HEK293 (cell line): Measurements from ENCODE around the gene THBS1.

Source experiments
- CTCF ChIA-PET: fragments of 350-600 bp; formaldehyde crosslinking; extraction: SDS; loops from one replicate; lab custom pipeline; 2021; ENCODE audit warnings: antibody characterized with exemption; lab: Yijun Ruan, JAX
- POLR2A ChIA-PET: fragments of 300-600 bp; formaldehyde crosslinking; extraction: SDS; loops from one replicate; lab custom pipeline; 2020; ENCODE audit warnings: antibody characterized with exemption, inconsistent platforms; lab: Yijun Ruan, JAX
- H3K27ac ChIP-seq: fragments of 200-500 bp; sonication (Bioruptor generic); 2 replicates; pipeline ENCODE4 v1.5.1; 2014; ENCODE audit warnings: low read depth, low read length, control low read depth, inconsistent platforms; ENCODE audit errors: extremely low read depth
- H3K36me3 ChIP-seq, 2 experiments: fragments of 200-500 bp in 1 of 2; sonication (Bioruptor generic) in 1 of 2; 1 replicate in 1 of 2; 2 replicates in 1 of 2; pipeline ENCODE4 v1.5.1; 2014 to 2017; ENCODE audit warnings: inconsistent platforms in 2 of 2, low read length in 2 of 2; ENCODE audit not compliant: control insufficient read depth in 2 of 2, insufficient read depth in 1 of 2
- H3K4me1 ChIP-seq: fragments of 200-500 bp; sonication (Bioruptor generic); 2 replicates; pipeline ENCODE4 v1.5.1; 2014; ENCODE audit warnings: mild to moderate bottlenecking, low read length, inconsistent platforms; ENCODE audit not compliant: control insufficient read depth, insufficient read depth
- H3K4me3 ChIP-seq: 2 replicates; pipeline ENCODE4 v1.5.1; 2011; ENCODE audit warnings: low read depth, mild to moderate bottlenecking, control low read depth, low read length, moderate library complexity
- H3K9me3 ChIP-seq: fragments of 200-500 bp; sonication (Bioruptor generic); 2 replicates; pipeline ENCODE4 v1.5.1; 2014; ENCODE audit warnings: low read depth, low read length, inconsistent platforms; ENCODE audit not compliant: control insufficient read depth, insufficient read depth
- ATF2 ChIP-seq: fragments of 450-650 bp; formaldehyde crosslinking; IDR thresholded peaks from 2 replicates; pipeline ENCODE4 v1.5.1; 2016; ENCODE audit warnings: missing biosample characterization, missing genetic modification characterization, low read depth
- BCL11A ChIP-seq: fragments of 450-650 bp; formaldehyde crosslinking; IDR thresholded peaks from 2 replicates; pipeline ENCODE4 v1.5.1; 2016; ENCODE audit warnings: low read depth, missing biosample characterization, missing genetic modification characterization
- BCL11B ChIP-seq: fragments of 450-650 bp; formaldehyde crosslinking; IDR thresholded peaks from 2 replicates; pipeline ENCODE4 v1.5.1; 2016; ENCODE audit warnings: low read depth, missing biosample characterization, missing genetic modification characterization
- KLF16 ChIP-seq: fragments of 450-650 bp; formaldehyde crosslinking; IDR thresholded peaks from 2 replicates; pipeline ENCODE4 v1.5.1; 2017; ENCODE audit warnings: missing biosample characterization, missing genetic modification characterization
- KLF8 ChIP-seq: fragments of 450-650 bp; formaldehyde crosslinking; IDR thresholded peaks from 2 replicates; pipeline ENCODE4 v1.5.1; 2016; ENCODE audit warnings: missing biosample characterization, missing genetic modification characterization
- PRDM4 ChIP-seq: fragments of 450-650 bp; formaldehyde crosslinking; IDR thresholded peaks from 2 replicates; pipeline ENCODE4 v1.5.1; 2017; ENCODE audit warnings: missing biosample characterization, missing genetic modification characterization
- SP3 ChIP-seq: fragments of 450-650 bp; formaldehyde crosslinking; IDR thresholded peaks from 2 replicates; pipeline ENCODE4 v1.5.1; 2016; ENCODE audit warnings: missing biosample characterization, missing genetic modification characterization
- ZBTB1 ChIP-seq: fragments of 450-650 bp; formaldehyde crosslinking; IDR thresholded peaks from 2 replicates; pipeline ENCODE4 v1.5.1; 2016; ENCODE audit warnings: missing biosample characterization, missing genetic modification characterization
- ZBTB17 ChIP-seq: fragments of 450-650 bp; formaldehyde crosslinking; IDR thresholded peaks from 2 replicates; pipeline ENCODE4 v1.5.1; 2016; ENCODE audit warnings: missing biosample characterization, missing genetic modification characterization
- ZFP41 ChIP-seq: fragments of 450-650 bp; formaldehyde crosslinking; IDR thresholded peaks from 2 replicates; pipeline ENCODE4 v1.5.1; 2016; ENCODE audit warnings: missing biosample characterization, missing genetic modification characterization, borderline replicate concordance
- ZIC2 ChIP-seq: fragments of 450-650 bp; formaldehyde crosslinking; IDR thresholded peaks from 2 replicates; pipeline ENCODE4 v1.5.1; 2016; ENCODE audit warnings: missing biosample characterization, missing genetic modification characterization
- ZNF10 ChIP-seq: fragments of 450-650 bp; formaldehyde crosslinking; IDR thresholded peaks from 2 replicates; pipeline ENCODE4 v1.5.1; 2017; ENCODE audit warnings: missing biosample characterization, missing genetic modification characterization
- ZNF114 ChIP-seq: fragments of 450-650 bp; formaldehyde crosslinking; IDR thresholded peaks from 2 replicates; pipeline ENCODE4 v1.5.0; 2017; ENCODE audit warnings: missing biosample characterization, missing genetic modification characterization
- ZNF366 ChIP-seq: fragments of 450-650 bp; formaldehyde crosslinking; conservative IDR thresholded peaks from 2 replicates; pipeline ENCODE4 v1.5.1; 2016; ENCODE audit warnings: missing biosample characterization, missing genetic modification characterization
- ZNF391 ChIP-seq: fragments of 450-650 bp; formaldehyde crosslinking; IDR thresholded peaks from 2 replicates; pipeline ENCODE4 v1.5.1; 2016; ENCODE audit warnings: low read depth, missing biosample characterization, missing genetic modification characterization, borderline replicate concordance
- ZNF394 ChIP-seq: fragments of 450-650 bp; formaldehyde crosslinking; IDR thresholded peaks from 2 replicates; pipeline ENCODE4 v1.5.1; 2016; ENCODE audit warnings: missing biosample characterization, missing genetic modification characterization, mild to moderate bottlenecking, moderate library complexity, borderline replicate concordance
- ZNF423 ChIP-seq: fragments of 450-650 bp; formaldehyde crosslinking; IDR thresholded peaks from 2 replicates; pipeline ENCODE4 v1.5.1; 2016; ENCODE audit warnings: missing biosample characterization, missing genetic modification characterization
- ZNF433 ChIP-seq: fragments of 450-650 bp; formaldehyde crosslinking; IDR thresholded peaks from 2 replicates; pipeline ENCODE4 v1.5.1; 2016; ENCODE audit warnings: missing biosample characterization, missing genetic modification characterization, low read depth
- ZNF626 ChIP-seq: fragments of 450-650 bp; sonication (Bioruptor Pico); formaldehyde crosslinking; IDR thresholded peaks from 2 replicates; pipeline ENCODE4 v1.5.1; 2018; ENCODE audit warnings: missing biosample characterization, missing genetic modification characterization, inconsistent platforms
- ZNF692 ChIP-seq: fragments of 450-650 bp; formaldehyde crosslinking; IDR thresholded peaks from 2 replicates; pipeline ENCODE4 v1.5.1; 2016; ENCODE audit warnings: missing biosample characterization, missing genetic modification characterization
- ZNF707 ChIP-seq: fragments of 450-650 bp; formaldehyde crosslinking; IDR thresholded peaks from 2 replicates; pipeline ENCODE4 v1.5.1; 2016; ENCODE audit warnings: missing biosample characterization, missing genetic modification characterization
- ZNF830 ChIP-seq: fragments of 450-650 bp; IDR thresholded peaks from 2 replicates; pipeline ENCODE4 v1.5.0; 2018; ENCODE audit warnings: missing biosample characterization, missing genetic modification characterization, low read depth, mild to moderate bottlenecking, moderate library complexity
- ZNF843 ChIP-seq: fragments of 450-650 bp; formaldehyde crosslinking; IDR thresholded peaks from 2 replicates; pipeline ENCODE4 v1.5.1; 2016; ENCODE audit warnings: missing biosample characterization, missing genetic modification characterization
- ZXDB ChIP-seq: fragments of 450-650 bp; formaldehyde crosslinking; IDR thresholded peaks from 2 replicates; pipeline ENCODE4 v1.5.1; 2016; ENCODE audit warnings: missing biosample characterization, missing genetic modification characterization
- TF ChIP-seq, protein P1 (sequence below): fragments of 450-650 bp; formaldehyde crosslinking; IDR thresholded peaks from 2 replicates; pipeline ENCODE4 v1.5.1; 2017; ENCODE audit warnings: missing biosample characterization, missing genetic modification characterization
- TF ChIP-seq, protein P2 (sequence below): fragments of 450-650 bp; formaldehyde crosslinking; IDR thresholded peaks from 2 replicates; pipeline ENCODE4; 2016; ENCODE audit warnings: missing biosample characterization, missing genetic modification characterization
- TF ChIP-seq, protein P3 (sequence below): fragments of 450-650 bp; formaldehyde crosslinking; IDR thresholded peaks from 2 replicates; pipeline ENCODE4 v1.5.1; 2016; ENCODE audit warnings: missing biosample characterization, missing genetic modification characterization

The THBS1 gene

GRCh38 chr15:39579487-39580116 lies 1.3 kb upstream of the THBS1 start (continued):
- 0 out of 2 replicates have a peak, but pooled peaks have one; percentile 32 for TF ChIP-seq PRDM4 (tag by site-specific recombination)
- TF ChIP-seq ZNF10 (tag by site-specific recombination), result no peak
- TF ChIP-seq ZNF433, result no peak
- TF ChIP-seq ZNF394 (tag by site-specific recombination), result no peak
- peak; percentile 61 for TF ChIP-seq ZXDB (tag by site-specific recombination)
- TF ChIP-seq, protein P1, sequence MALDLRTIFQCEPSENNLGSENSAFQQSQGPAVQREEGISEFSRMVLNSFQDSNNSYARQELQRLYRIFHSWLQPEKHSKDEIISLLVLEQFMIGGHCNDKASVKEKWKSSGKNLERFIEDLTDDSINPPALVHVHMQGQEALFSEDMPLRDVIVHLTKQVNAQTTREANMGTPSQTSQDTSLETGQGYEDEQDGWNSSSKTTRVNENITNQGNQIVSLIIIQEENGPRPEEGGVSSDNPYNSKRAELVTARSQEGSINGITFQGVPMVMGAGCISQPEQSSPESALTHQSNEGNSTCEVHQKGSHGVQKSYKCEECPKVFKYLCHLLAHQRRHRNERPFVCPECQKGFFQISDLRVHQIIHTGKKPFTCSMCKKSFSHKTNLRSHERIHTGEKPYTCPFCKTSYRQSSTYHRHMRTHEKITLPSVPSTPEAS (tag by site-specific recombination), result peak; percentile 80
- peak; percentile 40; the same call in 1 of the 2 replicates for TF ChIP-seq ZNF366 (tag by site-specific recombination)
- TF ChIP-seq SP3, result no peak
- no peak for TF ChIP-seq ZNF707 (tag by site-specific recombination)
- no peak for TF ChIP-seq ZNF423 (tag by site-specific recombination)
- TF ChIP-seq ZIC2, result peak; percentile 80
- no peak for TF ChIP-seq ZBTB1 (tag by site-specific recombination)

DNA sequence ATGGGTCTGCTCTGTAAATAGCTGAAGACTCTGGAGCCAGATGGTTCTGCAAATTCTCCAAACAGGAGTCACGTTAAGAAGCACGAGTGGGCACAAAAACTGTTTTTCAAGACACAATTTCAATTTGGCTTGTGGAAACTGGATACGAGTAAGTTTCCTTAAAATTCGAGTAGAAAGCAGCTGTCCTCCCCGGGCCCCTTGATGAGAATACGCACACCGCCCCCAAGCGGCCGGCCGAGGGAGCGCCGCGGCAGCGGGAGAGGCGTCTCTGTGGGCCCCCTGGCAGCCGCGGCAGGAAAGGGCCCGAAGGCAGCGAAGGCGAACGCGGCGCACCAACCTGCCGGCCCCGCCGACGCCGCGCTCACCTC lies 778 bp upstream of the THBS1 start:
- POLR2A ChIA-PET, result interaction anchor here (1.1 to 3.6 kb wide), 7 partner anchors 139 to 408 kb away, joined by 3 to 18 read pairs (median 6); no protein-coding TSS in a partner anchor
- CTCF ChIA-PET, result interaction anchor here (0.6 to 2.3 kb wide), 15 partner anchors 64 to 873 kb away, joined by 3 to 21 read pairs (median 4); no protein-coding TSS in a partner anchor
- Histone ChIP-seq H3K4me1 (no peaks in the 10 kb centered on the region), H3K4me3 (peak overlapping the region; percentile 53), H3K9me3 (no peaks in the 10 kb centered on the region), H3K36me3 (no peaks in the 10 kb centered on the region), H3K27ac (peak overlapping the region; percentile 59; the same call in 1 of the 2 replicates)
- TF ChIP-seq ZNF692 (tag by site-specific recombination) (peak; percentile 97), ZNF626 (no peak), KLF8 (tag by site-specific recombination) (no peak), ZFP41 (tag by site-specific recombination) (no peak), ZNF843 (no peak), BCL11B (no peak), BCL11A (tag by site-specific recombination) (no peak), ZBTB17 (tag by site-specific recombination) (no peak), KLF16 (tag by site-specific recombination) (no peak), ATF2 (tag by site-specific recombination) (no peak), ZNF830 (tag by site-specific recombination) (no peak), ZNF391 (tag by site-specific recombination) (no peak), ZNF114 (tag by site-specific recombination) (no peak)
- TF ChIP-seq, protein P2, sequence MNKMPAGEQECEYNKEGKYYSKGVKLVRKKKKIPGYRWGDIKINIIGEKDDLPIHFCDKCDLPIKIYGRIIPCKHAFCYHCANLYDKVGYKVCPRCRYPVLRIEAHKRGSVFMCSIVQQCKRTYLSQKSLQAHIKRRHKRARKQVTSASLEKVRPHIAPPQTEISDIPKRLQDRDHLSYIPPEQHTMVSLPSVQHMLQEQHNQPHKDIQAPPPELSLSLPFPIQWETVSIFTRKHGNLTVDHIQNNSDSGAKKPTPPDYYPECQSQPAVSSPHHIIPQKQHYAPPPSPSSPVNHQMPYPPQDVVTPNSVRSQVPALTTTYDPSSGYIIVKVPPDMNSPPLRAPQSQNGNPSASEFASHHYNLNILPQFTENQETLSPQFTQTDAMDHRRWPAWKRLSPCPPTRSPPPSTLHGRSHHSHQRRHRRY (tag by site-specific recombination), result no peak
- TF ChIP-seq, protein P3, sequence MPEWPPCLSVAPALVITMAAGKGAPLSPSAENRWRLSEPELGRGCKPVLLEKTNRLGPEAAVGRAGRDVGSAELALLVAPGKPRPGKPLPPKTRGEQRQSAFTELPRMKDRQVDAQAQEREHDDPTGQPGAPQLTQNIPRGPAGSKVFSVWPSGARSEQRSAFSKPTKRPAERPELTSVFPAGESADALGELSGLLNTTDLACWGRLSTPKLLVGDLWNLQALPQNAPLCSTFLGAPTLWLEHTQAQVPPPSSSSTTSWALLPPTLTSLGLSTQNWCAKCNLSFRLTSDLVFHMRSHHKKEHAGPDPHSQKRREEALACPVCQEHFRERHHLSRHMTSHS (tag by site-specific recombination), result no peak
